Thyroid gland (tissue), 4 donors: Measurements from ENCODE around the gene PMP22. TPM values are rescaled to one million over a fixed set of nuclear protein-coding genes. Genes with fewer than 3 reads are reported as not detected.

Experiments
- DNase-seq, 2 donors: peaks; one replicate each; pipeline ENCODE4 v3.0.0-alpha.2; 2019
- H3K27ac ChIP-seq, 3 donors: fragments of 200-600 bp; sonication (generic); 1 replicate in 2 of 3; 2 replicates in 1 of 3; pipeline ENCODE4 v1.5.1; 2016 to 2019; ENCODE audit warnings: mild to moderate bottlenecking in 1 of 3, moderate library complexity in 1 of 3
- H3K27me3 ChIP-seq: fragments of 200-600 bp; sonication (generic); one replicate; pipeline ENCODE4 v1.5.1; 2019
- H3K36me3 ChIP-seq, 2 donors: fragments of 200-600 bp; sonication (generic); one replicate each; pipeline ENCODE4 v1.5.1; 2016 to 2019
- H3K4me1 ChIP-seq, 2 donors: fragments of 200-600 bp; sonication (generic); one replicate each; pipeline ENCODE4 v1.5.1; 2017 to 2019
- H3K4me3 ChIP-seq, 3 donors: fragments of 200-600 bp; sonication (generic); replicated peaks in 1 of 3; 1 replicate in 2 of 3; 2 replicates in 1 of 3; pipeline ENCODE4 v1.5.1; 2016; ENCODE audit warnings: mild to moderate bottlenecking in 1 of 3
- H3K9me3 ChIP-seq: fragments of 200-600 bp; sonication (generic); one replicate; pipeline ENCODE4 v1.5.1; 2017
- POLR2A ChIP-seq, 2 donors: fragments of 450-650 bp; IDR thresholded peaks; one replicate each; pipeline ENCODE4 v1.6.1; 2017; ENCODE audit warnings: antibody characterized with exemption in 2 of 2, mild to moderate bottlenecking in 2 of 2, moderate library complexity in 1 of 2
- WGBS, 2 donors: methylation state at CpG; one replicate each; pipeline ENCODE4 v1.1.5; 2017; 5-methylcytosine and 5-hydroxymethylcytosine counted together
- intact Hi-C: fragments of 100-400 bp; cut with DNase I; formaldehyde crosslinking; loops from one replicate; pipeline ENCODE4 v1.15.1; 2023
- total RNA-seq, 4 donors: library from RNA; depleted of rRNA; stranded (reverse); fragments of >200 nt; gene quantifications; one replicate each; pipeline ENCODE4 v1.2.3, GENCODE V29; 2016
- TF ChIP-seq, protein P1 (sequence below), 6 experiments: fragments of 200-600 bp in 3 of 6; fragments of 450-650 bp in 3 of 6; sonication (generic) in 3 of 6; IDR thresholded peaks; one replicate each; pipeline ENCODE4 v1.5.1; 2016 to 2019; ENCODE audit warnings: antibody characterized with exemption in 6 of 6, mild to moderate bottlenecking in 2 of 6, inconsistent platforms in 1 of 6, moderate library complexity in 1 of 6

The PMP22 gene
- total RNA-seq, 4 donors from 2014 or later: 61.0 to 254 (median 109) TPM

DNA sequence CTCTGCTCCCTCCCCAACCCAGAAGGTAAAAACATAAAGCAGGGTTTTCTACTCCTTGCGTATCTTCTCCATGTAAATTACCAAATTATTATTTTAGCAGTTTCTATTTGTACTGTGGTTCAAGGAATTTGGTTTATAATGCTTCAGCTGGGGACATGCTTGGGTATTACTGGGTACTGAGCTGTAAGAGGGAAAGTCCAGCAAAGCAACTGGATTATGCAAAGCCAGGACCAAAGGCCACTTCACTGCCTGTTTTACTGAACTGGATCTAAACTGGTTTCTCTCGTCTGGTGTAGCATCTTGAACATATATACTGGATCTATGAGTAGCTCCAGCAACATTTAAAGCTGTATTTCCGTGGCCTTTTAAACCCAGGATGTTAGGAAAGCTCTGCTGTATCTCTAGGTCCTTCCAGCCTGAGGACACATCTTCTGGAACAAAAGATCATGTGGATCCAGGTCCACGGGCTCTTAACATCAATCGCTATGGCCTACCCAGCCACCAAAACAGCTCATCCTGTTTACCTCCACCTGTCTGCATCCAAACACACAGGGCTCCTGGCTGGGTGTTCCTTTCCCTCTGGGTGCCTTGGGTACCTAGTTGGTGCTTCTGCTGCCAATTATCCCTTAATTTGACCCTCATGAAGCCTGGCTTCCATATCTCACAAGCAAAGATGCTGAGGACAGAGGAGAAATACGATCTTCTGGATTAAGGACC is 7.2 kb downstream of the PMP22 start:
- no peak for DNase-seq
- Histone ChIP-seq H3K4me3 (no peak overlapping the region), H3K36me3 (peaks cover 18 to 54% of the 10 kb centered on the region in 2 donors), H3K4me1 (peaks cover 36 to 43% of the 10 kb centered on the region in 2 donors), H3K27me3 (no peaks in the 10 kb centered on the region), H3K27ac (peak overlapping the region in 2 of 3 donors; percentile 41 to 46), H3K9me3 (no peaks in the 10 kb centered on the region)
- TF ChIP-seq POLR2A (IDR thresholded peaks at IDR 0.05): no peak
- TF ChIP-seq, protein P1, sequence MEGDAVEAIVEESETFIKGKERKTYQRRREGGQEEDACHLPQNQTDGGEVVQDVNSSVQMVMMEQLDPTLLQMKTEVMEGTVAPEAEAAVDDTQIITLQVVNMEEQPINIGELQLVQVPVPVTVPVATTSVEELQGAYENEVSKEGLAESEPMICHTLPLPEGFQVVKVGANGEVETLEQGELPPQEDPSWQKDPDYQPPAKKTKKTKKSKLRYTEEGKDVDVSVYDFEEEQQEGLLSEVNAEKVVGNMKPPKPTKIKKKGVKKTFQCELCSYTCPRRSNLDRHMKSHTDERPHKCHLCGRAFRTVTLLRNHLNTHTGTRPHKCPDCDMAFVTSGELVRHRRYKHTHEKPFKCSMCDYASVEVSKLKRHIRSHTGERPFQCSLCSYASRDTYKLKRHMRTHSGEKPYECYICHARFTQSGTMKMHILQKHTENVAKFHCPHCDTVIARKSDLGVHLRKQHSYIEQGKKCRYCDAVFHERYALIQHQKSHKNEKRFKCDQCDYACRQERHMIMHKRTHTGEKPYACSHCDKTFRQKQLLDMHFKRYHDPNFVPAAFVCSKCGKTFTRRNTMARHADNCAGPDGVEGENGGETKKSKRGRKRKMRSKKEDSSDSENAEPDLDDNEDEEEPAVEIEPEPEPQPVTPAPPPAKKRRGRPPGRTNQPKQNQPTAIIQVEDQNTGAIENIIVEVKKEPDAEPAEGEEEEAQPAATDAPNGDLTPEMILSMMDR (IDR thresholded peaks at IDR 0.05): no peak
- intact Hi-C loops: no loop called here
- 90 to 94% methylated on average over 6 of the region's 6 CpGs for WGBS, 2 donors

DNA sequence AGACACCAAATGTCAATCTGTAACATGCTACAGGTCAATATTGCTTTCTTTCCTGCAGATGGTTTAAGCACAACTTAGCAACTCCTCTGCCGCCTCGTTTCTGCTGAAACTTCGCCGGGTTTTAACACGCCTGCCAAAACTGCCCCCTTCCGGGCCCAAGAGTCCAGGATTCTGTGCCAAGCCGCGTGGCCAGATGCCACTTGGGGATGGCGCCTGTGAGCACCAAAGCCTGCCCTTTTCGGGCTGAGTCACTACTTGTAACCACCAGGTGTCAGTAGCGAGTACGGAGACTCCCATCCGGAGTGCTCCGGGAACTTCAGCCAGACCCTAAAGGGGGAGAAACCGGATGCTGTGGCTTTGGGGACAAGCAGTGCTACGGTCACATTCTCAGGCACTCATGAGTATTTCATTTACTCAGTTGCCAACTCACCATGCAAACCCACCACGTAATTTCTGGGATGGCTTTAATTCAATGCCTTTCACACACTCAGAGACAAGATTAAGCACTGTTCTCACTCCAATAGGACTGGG is 7.8 kb downstream of the PMP22 start:
- Histone ChIP-seq H3K4me3 (no peak overlapping the region), H3K27me3 (no peaks in the 10 kb centered on the region), H3K27ac (peak overlapping the region in 2 of 3 donors; percentile 41 to 46), H3K9me3 (no peaks in the 10 kb centered on the region), H3K36me3 (peaks cover 22 to 61% of the 10 kb centered on the region in 2 donors), H3K4me1 (peaks cover 32 to 43% of the 10 kb centered on the region in 2 donors)
- intact Hi-C loops: no loop called here
- 2 to 4% methylated on average over 11 to 16 of the region's 17 CpGs for WGBS, 2 donors
- peak; percentile 83 to 88 for DNase-seq
- TF ChIP-seq, protein P1 (IDR thresholded peaks at IDR 0.05): peak; percentile 75 to 86 (median 83)
- TF ChIP-seq POLR2A (IDR thresholded peaks at IDR 0.05): no peak

DNA sequence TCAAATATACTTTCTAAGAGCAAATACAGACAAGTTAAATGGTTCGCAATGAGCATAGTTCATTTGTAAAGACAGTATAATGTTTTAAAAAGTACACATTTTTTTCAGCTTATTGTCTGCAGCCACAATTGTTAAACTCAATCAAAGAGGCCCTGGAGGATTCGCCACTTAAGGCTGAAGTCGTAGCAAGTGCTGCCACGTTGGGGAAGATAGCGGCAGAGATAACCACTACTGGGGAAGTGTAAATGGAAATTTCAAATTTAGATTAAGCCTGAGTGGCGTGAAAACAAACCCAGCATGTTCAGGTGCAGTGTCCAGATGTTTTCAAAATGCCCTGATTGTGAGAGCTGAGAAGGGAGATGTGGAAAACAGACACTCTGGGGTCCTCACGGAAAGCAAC is 8.4 kb downstream of the PMP22 start:
- no peak for TF ChIP-seq POLR2A (IDR thresholded peaks at IDR 0.05)
- TF ChIP-seq, protein P1 (IDR thresholded peaks at IDR 0.05): no peak
- H3K36me3 ChIP-seq: peaks cover 25 to 65% of the 10 kb centered on the region in 2 donors
- H3K27ac ChIP-seq: peak overlapping the region in 2 of 3 donors; percentile 14 to 41
- H3K4me1 ChIP-seq: peaks cover 27 to 43% of the 10 kb centered on the region in 2 donors
- no peaks in the 10 kb centered on the region for H3K9me3 ChIP-seq
- no peaks in the 10 kb centered on the region for H3K27me3 ChIP-seq
- DNase-seq: no peak
- WGBS, 2 donors: 72 to 77% methylated on average over 7 of the region's 7 CpGs
- H3K4me3 ChIP-seq: no peak overlapping the region
- intact Hi-C loops: no loop called here

DNA sequence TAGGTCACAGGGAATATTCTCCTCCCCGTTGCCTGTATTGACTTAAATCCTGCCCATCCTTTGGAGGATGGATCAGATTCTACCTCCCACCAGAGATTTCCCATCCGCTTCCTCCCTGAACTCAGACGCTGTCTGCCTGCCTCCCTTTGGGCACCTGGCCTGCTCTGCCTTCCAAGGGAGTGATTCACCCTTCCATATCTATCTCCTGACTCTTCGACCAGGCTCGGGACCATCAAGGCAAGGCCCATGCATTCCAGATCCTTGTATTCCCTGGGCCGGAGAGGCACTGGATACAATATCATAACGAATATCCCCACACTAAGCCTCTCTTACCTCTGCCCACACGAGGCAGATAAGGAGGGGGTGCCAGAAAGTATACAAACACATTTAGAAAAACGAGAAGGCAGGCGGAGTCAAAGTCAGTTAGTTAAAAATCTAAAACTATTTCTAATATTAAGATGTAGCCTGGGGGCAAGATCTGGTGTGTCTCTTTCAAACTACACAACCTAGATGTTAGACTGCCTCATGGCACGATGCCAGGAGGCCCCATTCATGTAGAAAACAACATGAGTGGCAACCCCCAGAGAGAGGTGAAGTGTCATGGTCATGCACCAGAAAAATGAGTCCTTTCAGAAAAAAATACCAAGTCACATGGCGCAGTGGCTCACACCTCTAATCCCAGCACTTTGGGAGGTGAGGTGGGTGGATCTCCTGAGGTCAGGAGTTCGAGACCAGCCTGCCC is 9.2 kb downstream of the PMP22 start:
- Histone ChIP-seq H3K36me3 (peaks cover 25 to 73% of the 10 kb centered on the region in 2 donors), H3K4me1 (peaks cover 27 to 43% of the 10 kb centered on the region in 2 donors), H3K27ac (no peak overlapping the region), H3K9me3 (no peaks in the 10 kb centered on the region), H3K27me3 (no peaks in the 10 kb centered on the region), H3K4me3 (no peak overlapping the region)
- TF ChIP-seq, protein P1 (IDR thresholded peaks at IDR 0.05): no peak
- TF ChIP-seq POLR2A (IDR thresholded peaks at IDR 0.05): no peak
- WGBS, 2 donors: 77 to 82% methylated on average over 13 of the region's 13 CpGs
- intact Hi-C loops: no loop called here
- peak in 1 of 2 donors; percentile 20 for DNase-seq
